ENCODE results near the gene HLA-DQA1. TPM values are rescaled to one million over a fixed set of nuclear protein-coding genes. Genes with fewer than 3 reads are reported as not detected.

HLA-DQA1 gene
- total and polyA plus RNA-seq, 8 donors = 1.1 to 16.2 (median 6.4) TPM; not detected in 3

GRCh38 chr6:32623693-32624092 lies 13.5 kb upstream of the HLA-DQA1 start:
- intact Hi-C loops (cut with DNase I; ENCODE audit: low total_unique reads) = no loop called here
- TF ChIP-seq POLR2AphosphoS5 (IDR thresholded peaks at IDR 0.05) (no peak), EP300 (IDR thresholded peaks at IDR 0.05) (no peak), POLR2A (IDR thresholded peaks at IDR 0.05) (no peak)
- TF ChIP-seq, protein P1, sequence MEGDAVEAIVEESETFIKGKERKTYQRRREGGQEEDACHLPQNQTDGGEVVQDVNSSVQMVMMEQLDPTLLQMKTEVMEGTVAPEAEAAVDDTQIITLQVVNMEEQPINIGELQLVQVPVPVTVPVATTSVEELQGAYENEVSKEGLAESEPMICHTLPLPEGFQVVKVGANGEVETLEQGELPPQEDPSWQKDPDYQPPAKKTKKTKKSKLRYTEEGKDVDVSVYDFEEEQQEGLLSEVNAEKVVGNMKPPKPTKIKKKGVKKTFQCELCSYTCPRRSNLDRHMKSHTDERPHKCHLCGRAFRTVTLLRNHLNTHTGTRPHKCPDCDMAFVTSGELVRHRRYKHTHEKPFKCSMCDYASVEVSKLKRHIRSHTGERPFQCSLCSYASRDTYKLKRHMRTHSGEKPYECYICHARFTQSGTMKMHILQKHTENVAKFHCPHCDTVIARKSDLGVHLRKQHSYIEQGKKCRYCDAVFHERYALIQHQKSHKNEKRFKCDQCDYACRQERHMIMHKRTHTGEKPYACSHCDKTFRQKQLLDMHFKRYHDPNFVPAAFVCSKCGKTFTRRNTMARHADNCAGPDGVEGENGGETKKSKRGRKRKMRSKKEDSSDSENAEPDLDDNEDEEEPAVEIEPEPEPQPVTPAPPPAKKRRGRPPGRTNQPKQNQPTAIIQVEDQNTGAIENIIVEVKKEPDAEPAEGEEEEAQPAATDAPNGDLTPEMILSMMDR (IDR thresholded peaks at IDR 0.05) = no peak
- Histone ChIP-seq H3K4me1 (no peaks in the 10 kb centered on the region), H3K36me3 (no peaks in the 10 kb centered on the region), H3K27ac (peak overlapping the region in 1 of 5 donors; percentile 16), H3K4me3 (no peak overlapping the region), H3K27me3 (no peaks in the 10 kb centered on the region), H3K9me3 (no peaks in the 10 kb centered on the region)
- DNase-seq = no peak

GRCh38 chr6:32624565-32624964 lies 12.6 kb upstream of the HLA-DQA1 start:
- Histone ChIP-seq H3K4me1 (no peaks in the 10 kb centered on the region), H3K36me3 (no peaks in the 10 kb centered on the region), H3K9me3 (no peaks in the 10 kb centered on the region), H3K27me3 (no peaks in the 10 kb centered on the region), H3K27ac (no peak overlapping the region), H3K4me3 (no peak overlapping the region)
- DNase-seq = no peak
- WGBS, 5 donors = 0 to 82% (median 0%) methylated on average over 1 to 3 of the region's 3 CpGs
- intact Hi-C loops (cut with DNase I; ENCODE audit: low total_unique reads) = no loop called here
- TF ChIP-seq EP300 (IDR thresholded peaks at IDR 0.05) (no peak), POLR2A (IDR thresholded peaks at IDR 0.05) (no peak), POLR2AphosphoS5 (IDR thresholded peaks at IDR 0.05) (no peak)
- TF ChIP-seq, protein P1 (IDR thresholded peaks at IDR 0.05) = no peak

DNA sequence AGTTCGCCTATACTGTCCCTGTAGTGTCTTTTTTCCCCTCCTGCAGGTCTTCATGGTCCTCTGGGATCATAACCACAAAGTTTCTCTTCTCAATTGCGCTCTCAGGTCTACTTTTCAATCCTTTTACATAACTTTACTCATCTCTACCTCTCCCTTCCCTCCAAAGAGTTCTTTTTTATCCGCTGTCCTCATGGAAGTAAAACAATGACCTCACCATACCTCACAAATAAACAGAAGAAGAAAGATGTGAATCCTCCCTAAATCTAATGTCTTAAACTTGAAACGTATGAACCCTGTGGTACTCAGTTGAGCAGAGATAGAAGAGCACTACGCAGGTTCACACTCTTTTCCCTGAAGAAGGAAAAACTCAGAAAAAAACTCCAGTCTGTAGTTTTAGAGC lies 12.1 kb upstream of the HLA-DQA1 start:
- intact Hi-C loops (cut with DNase I; ENCODE audit: low total_unique reads) = no loop called here
- DNase-seq = no peak
- Histone ChIP-seq H3K9me3 (no peaks in the 10 kb centered on the region), H3K4me3 (no peak overlapping the region), H3K27me3 (no peaks in the 10 kb centered on the region), H3K27ac (no peak overlapping the region), H3K4me1 (no peaks in the 10 kb centered on the region), H3K36me3 (no peaks in the 10 kb centered on the region)
- WGBS, 5 donors = 19 to 68% (median 20%) methylated on average over 5 of the region's 5 CpGs
- TF ChIP-seq POLR2AphosphoS5 (IDR thresholded peaks at IDR 0.05) = no peak
- TF ChIP-seq, protein P1 (IDR thresholded peaks at IDR 0.05) = no peak
- no peak for TF ChIP-seq EP300 (IDR thresholded peaks at IDR 0.05)
- no peak for TF ChIP-seq POLR2A (IDR thresholded peaks at IDR 0.05)

GRCh38 chr6:32627249-32627648 lies 10.0 kb upstream of the HLA-DQA1 start:
- peak overlapping the region in 1 of 5 donors; percentile 42 for H3K27ac ChIP-seq
- no peaks in the 10 kb centered on the region for H3K4me1 ChIP-seq
- H3K4me3 ChIP-seq = no peak overlapping the region
- no peaks in the 10 kb centered on the region for H3K9me3 ChIP-seq
- H3K27me3 ChIP-seq = no peaks in the 10 kb centered on the region
- H3K36me3 ChIP-seq = no peaks in the 10 kb centered on the region
- intact Hi-C loops (cut with DNase I; ENCODE audit: low total_unique reads) = no loop called here
- no peak for DNase-seq
- TF ChIP-seq POLR2A (IDR thresholded peaks at IDR 0.05) (no peak), EP300 (IDR thresholded peaks at IDR 0.05) (no peak), POLR2AphosphoS5 (IDR thresholded peaks at IDR 0.05) (no peak)
- TF ChIP-seq, protein P1 (IDR thresholded peaks at IDR 0.05) = no peak
- 0 to 77% (median 0%) methylated on average over 1 to 3 of the region's 3 CpGs for WGBS, 5 donors

All from stomach (tissue), 9 donors.